Activated CD8-positive, alpha-beta memory T cell treated with anti-CD3 and anti-CD28 coated beads, Interleukin-2, amount 10 ng/mL, durations not matched to agents 7 days and 5 days (primary cell): Measurements from ENCODE around the gene ACACB. TPM values are rescaled to one million over a fixed set of nuclear protein-coding genes. Genes with fewer than 3 reads are reported as not detected.

ENCODE experiments used
- ATAC-seq: fragments of 150-1000 bp; cut with Tn5 transposase; one replicate; pipeline ENCODE4 v1.10.0; 2021; ENCODE audit warnings: moderate library complexity
- CTCF ChIA-PET: fragments of 350-600 bp; sonication (Branson Sonifier 250); formaldehyde crosslinking; loops from one replicate; lab custom pipeline; 2021; ENCODE audit warnings: antibody characterized with exemption; lab: Charles Lee
- DNase-seq: peaks from one replicate; pipeline ENCODE4 v3.0.0-alpha.2; 2020
- H3K27ac Mint-ChIP-seq: one replicate; pipeline ENCODE4 v1.8.0; 2021; ENCODE audit warnings: mild to moderate bottlenecking, mixed read lengths
- H3K27me3 Mint-ChIP-seq: one replicate; pipeline ENCODE4 v1.8.0; 2021; ENCODE audit warnings: mixed read lengths
- H3K36me3 Mint-ChIP-seq: one replicate; pipeline ENCODE4 v1.8.0; 2021; ENCODE audit warnings: mild to moderate bottlenecking, mixed read lengths
- H3K4me1 Mint-ChIP-seq: one replicate; pipeline ENCODE4 v1.8.0; 2021; ENCODE audit warnings: mixed read lengths
- H3K4me3 Mint-ChIP-seq: one replicate; pipeline ENCODE4 v1.8.0; 2021; ENCODE audit warnings: mild to moderate bottlenecking, moderate library complexity, mixed read lengths
- H3K9me3 Mint-ChIP-seq: one replicate; pipeline ENCODE4 v1.8.0; 2022; ENCODE audit warnings: low read depth, mixed read lengths
- total RNA-seq, 2 experiments: library from RNA; stranded (reverse); gene quantifications; one replicate each; pipeline ENCODE4 v1.2.3, GENCODE V29; 2021

The ACACB gene
- total RNA-seq, 2 experiments from 2014 or later, result 10.4 to 15.1 TPM

DNA sequence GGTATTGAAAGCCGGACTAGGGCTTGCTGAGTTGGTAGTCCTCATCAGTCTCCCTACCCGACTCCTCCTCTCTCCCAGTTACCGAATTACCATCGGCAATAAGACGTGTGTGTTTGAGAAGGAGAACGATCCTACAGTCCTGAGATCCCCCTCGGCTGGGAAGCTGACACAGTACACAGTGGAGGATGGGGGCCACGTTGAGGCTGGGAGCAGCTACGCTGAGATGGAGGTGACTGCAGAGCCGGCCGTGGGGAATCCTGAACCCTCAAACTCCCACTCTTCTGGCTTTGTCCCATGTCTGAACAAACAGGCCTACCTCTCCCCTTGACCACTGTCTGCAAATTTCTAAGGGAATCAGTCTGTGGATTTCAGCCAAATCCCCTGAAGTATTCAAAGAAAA lies 82.9 kb downstream of the ACACB start:
- DNase-seq, result no peak
- Mint-ChIP-seq H3K4me1 (no peaks in the 10 kb centered on the region), H3K4me3 (no peak overlapping the region), H3K27ac (no peak overlapping the region), H3K36me3 (peaks cover 10% of the 10 kb centered on the region), H3K27me3 (no peaks in the 10 kb centered on the region), H3K9me3 (no peaks in the 10 kb centered on the region)
- CTCF ChIA-PET, result no interaction called here
- ATAC-seq, result no peak

DNA sequence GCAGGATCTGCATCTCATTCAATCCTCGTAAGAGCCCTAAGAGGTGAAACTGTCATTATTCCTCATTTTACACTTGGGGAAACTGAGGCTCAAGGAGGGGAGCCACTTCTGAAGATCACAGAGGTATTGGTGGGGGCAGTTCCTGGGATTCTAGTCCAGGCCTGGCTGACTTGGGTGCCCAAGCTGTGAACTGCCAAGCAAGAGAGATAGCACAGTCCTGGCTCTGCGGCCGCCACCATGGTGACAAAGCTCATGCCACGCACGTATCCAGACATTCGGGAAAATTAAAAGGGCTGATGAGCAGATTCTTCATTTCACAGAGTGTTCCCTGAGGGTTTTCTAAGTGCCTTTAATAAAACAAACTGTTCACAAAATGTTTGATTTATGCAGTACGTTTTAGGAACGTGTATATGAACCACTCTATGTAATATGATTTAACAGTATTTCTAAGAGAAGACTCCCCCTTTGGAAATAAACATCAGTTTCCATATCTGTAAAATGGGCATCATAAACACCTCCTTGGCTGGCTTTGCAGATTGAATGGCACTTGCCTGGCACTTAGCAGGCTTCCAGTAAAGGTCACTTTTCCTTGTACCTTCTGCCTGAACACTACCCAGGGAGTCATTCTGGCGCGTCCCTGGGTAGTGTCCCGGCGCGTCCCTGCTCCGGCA lies 84.6 kb downstream of the ACACB start:
- DNase-seq (no peak), ATAC-seq (no peak)
- Mint-ChIP-seq H3K27me3 (no peaks in the 10 kb centered on the region), H3K36me3 (peaks cover 7% of the 10 kb centered on the region), H3K27ac (no peak overlapping the region), H3K4me1 (no peaks in the 10 kb centered on the region), H3K9me3 (no peaks in the 10 kb centered on the region), H3K4me3 (no peak overlapping the region)
- CTCF ChIA-PET, result no interaction called here

DNA sequence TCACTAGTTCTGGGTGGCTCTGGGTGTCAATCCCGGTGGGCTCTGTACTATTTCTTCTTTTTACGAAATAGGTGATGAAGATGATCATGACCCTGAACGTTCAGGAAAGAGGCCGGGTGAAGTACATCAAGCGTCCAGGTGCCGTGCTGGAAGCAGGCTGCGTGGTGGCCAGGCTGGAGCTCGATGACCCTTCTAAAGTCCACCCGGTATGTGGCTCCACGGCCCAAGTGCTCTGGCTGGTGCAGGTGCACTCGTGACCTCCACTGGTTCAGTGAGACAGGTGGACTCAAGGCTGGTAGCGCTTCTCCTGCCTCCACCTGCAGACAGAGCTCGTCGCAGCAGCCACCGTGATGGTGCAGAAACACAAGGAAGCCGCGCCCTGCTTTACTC lies 85.1 kb downstream of the ACACB start:
- Mint-ChIP-seq H3K36me3 (peaks cover 4% of the 10 kb centered on the region), H3K4me1 (no peaks in the 10 kb centered on the region), H3K9me3 (no peaks in the 10 kb centered on the region), H3K27me3 (no peaks in the 10 kb centered on the region), H3K27ac (no peak overlapping the region), H3K4me3 (no peak overlapping the region)
- CTCF ChIA-PET, result no interaction called here
- ATAC-seq (no peak), DNase-seq (no peak)

DNA sequence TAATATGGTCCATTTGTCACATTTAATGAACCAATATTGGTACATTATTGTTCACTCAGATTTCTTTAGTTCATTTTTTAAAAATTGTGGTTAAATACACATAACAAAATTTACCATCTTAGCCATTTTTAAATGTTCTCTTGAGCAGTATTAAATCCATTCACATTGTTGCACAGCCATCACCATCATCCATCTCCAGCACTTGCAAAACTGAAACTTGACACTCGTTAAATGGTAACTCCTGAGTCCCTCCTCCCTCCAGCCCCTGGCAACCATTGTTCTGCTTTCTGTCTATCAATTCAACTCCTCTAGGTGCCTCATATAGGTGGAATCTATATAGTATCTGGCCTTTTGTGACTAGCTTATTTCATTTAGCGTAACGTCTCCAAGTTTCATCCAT lies 86.4 kb downstream of the ACACB start:
- CTCF ChIA-PET, result no interaction called here

DNA sequence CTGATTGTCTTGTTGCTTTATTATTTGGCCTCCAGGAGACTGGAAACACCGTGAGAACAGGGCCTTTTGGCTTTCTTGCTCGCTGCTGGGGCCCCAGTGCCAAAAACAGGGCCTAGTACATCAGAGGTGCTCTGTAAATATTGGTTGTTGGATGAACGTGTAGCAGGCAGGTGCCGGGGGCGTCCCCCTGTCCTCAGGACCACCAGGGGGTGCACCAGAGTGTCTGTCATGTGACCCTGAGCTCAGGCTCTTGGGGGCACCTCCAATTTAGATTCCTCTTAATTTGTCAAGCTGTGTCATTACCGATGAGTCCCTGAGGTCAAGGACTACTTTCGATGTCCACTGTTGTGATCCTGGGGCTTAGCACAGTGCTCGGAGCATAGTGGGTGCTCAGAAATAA lies 87.1 kb downstream of the ACACB start:
- Mint-ChIP-seq H3K36me3 (peaks cover 5% of the 10 kb centered on the region), H3K27ac (no peak overlapping the region), H3K4me1 (no peaks in the 10 kb centered on the region), H3K27me3 (no peaks in the 10 kb centered on the region), H3K9me3 (no peaks in the 10 kb centered on the region), H3K4me3 (no peak overlapping the region)
- CTCF ChIA-PET, result no interaction called here
- DNase-seq (no peak), ATAC-seq (no peak)

More for the DNA sequence above, 86.4 kb downstream of the ACACB start:
- H3K4me3 Mint-ChIP-seq, result no peak overlapping the region
- H3K9me3 Mint-ChIP-seq, result no peaks in the 10 kb centered on the region
- H3K27ac Mint-ChIP-seq, result no peak overlapping the region
- ATAC-seq, result no peak
- peaks cover 3% of the 10 kb centered on the region for H3K36me3 Mint-ChIP-seq
- no peak for DNase-seq
- no peaks in the 10 kb centered on the region for H3K27me3 Mint-ChIP-seq
- H3K4me1 Mint-ChIP-seq, result no peaks in the 10 kb centered on the region

DNA sequence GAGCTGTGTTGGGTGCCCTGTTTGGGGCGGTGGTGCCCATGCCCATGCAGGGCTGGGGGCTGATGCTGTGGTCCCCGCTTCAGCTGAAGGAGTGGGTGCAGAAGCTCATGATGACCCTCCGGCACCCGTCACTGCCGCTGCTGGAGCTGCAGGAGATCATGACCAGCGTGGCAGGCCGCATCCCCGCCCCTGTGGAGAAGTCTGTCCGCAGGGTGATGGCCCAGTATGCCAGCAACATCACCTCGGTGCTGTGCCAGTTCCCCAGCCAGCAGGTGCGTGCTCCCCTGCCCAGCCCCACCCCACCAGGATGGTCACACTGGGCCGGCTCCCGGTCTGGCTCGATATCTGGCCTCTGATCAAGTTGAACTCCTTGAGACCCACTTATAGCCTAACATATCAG lies 92.7 kb downstream of the ACACB start:
- no peaks in the 10 kb centered on the region for H3K9me3 Mint-ChIP-seq
- no peaks in the 10 kb centered on the region for H3K4me1 Mint-ChIP-seq
- no peaks in the 10 kb centered on the region for H3K27me3 Mint-ChIP-seq
- H3K27ac Mint-ChIP-seq, result no peak overlapping the region
- H3K4me3 Mint-ChIP-seq, result no peak overlapping the region
- H3K36me3 Mint-ChIP-seq, result peaks cover 2% of the 10 kb centered on the region
- DNase-seq (no peak), ATAC-seq (no peak)
- CTCF ChIA-PET, result no interaction called here

DNA sequence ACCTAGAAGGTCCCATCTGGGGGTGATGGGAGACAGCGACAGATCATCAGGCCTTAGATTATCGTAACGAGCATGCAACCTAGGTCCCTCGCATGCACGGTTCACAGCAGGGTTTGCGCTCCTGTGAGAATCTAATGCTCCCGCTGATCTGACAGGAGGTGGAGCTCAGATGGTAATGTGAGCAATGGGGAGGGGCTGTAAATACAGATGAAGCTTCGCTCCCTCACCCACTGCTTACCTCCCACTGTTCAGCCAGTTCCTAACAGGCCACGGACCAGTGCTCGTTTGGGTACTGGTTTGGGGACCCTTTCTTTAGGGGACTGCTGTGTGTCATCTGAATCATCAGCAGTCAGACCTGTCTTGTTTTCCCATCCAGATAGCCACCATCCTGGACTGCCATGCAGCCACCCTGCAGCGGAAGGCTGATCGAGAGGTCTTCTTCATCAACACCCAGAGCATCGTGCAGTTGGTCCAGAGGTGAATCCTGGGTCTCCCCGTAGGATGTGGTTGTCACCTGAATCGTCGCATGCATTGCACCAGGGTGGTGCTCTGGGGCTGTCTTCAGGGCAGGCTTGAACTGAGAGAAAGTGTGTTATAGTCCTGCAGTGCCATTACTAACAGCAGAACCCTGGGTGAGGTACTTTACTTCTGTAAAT lies 96.2 kb downstream of the ACACB start:
- Mint-ChIP-seq H3K9me3 (no peaks in the 10 kb centered on the region), H3K27me3 (no peaks in the 10 kb centered on the region), H3K4me1 (no peaks in the 10 kb centered on the region), H3K36me3 (peaks cover 2% of the 10 kb centered on the region), H3K27ac (no peak overlapping the region), H3K4me3 (no peak overlapping the region)
- CTCF ChIA-PET, result no interaction called here
- no peak for ATAC-seq
- DNase-seq, result no peak

DNA sequence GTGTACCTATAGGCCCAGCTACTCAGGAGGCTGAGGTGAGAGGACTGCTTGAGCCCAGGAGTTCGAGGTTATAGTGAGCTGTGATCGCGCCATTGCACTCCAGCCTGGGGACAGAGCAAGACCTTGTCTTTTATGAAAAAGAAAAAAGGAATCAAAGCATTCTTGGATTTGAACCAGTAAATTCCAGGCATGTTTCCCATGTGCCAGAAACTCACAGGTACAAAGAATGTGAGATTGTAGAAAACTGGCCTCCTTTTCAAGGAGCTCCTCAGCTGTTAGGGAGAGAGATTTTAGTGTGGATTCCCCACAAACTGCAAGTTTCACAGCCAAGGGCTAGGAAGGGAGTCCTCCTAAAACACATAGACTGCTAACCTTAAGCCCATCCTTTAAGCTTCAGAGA lies 97.7 kb downstream of the ACACB start:
- ATAC-seq (no peak), DNase-seq (no peak)
- Mint-ChIP-seq H3K36me3 (no peaks in the 10 kb centered on the region), H3K27me3 (no peaks in the 10 kb centered on the region), H3K9me3 (no peaks in the 10 kb centered on the region), H3K27ac (no peak overlapping the region), H3K4me1 (no peaks in the 10 kb centered on the region), H3K4me3 (no peak overlapping the region)
- CTCF ChIA-PET, result no interaction called here

DNA sequence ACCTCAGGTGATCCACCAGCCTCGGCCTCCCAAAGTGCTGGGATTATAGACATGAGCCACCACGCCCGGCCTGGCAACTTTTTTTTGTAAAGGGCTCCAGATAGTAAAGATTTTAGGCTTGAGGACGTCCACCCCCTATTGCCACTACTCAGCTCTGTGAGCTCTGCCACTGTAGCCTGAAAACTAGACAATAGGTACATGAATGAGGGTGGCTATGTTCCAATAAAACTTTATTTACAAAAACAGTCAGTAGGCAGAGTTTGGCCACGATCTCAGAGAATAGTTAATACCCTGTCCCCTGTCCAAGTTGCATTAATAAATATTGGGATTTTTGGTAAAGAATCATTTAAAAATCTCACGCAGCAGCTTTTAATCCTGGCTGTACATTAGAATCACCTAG lies 102.6 kb downstream of the ACACB start:
- no peak overlapping the region for H3K27ac Mint-ChIP-seq
- ATAC-seq, result no peak
- DNase-seq, result no peak
- H3K27me3 Mint-ChIP-seq, result no peaks in the 10 kb centered on the region
- H3K9me3 Mint-ChIP-seq, result no peaks in the 10 kb centered on the region
- H3K4me3 Mint-ChIP-seq, result no peak overlapping the region
- CTCF ChIA-PET, result no interaction called here
- no peaks in the 10 kb centered on the region for H3K4me1 Mint-ChIP-seq
- H3K36me3 Mint-ChIP-seq, result no peaks in the 10 kb centered on the region

DNA sequence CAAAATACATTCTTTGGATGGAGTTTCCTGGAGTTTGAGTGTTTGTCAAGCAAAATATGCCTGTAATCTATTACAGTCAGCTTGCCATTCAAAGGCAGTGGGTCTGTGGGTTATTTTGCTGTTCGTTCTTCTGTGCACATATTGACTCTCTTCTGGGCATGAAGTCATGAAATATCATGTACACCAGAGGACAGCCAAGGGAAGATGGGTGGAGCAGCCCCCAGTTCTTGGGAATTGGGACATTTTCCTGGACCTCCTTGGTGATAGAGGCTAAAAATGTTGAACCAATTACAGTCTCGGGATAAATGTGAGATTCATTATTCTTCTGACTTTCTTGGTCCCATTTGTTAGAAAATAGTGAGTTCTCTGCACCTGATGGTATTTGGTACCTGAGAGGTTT lies 103.6 kb downstream of the ACACB start:
- Mint-ChIP-seq H3K4me3 (no peak overlapping the region), H3K27ac (no peak overlapping the region), H3K9me3 (no peaks in the 10 kb centered on the region), H3K36me3 (no peaks in the 10 kb centered on the region), H3K4me1 (no peaks in the 10 kb centered on the region), H3K27me3 (no peaks in the 10 kb centered on the region)
- CTCF ChIA-PET, result no interaction called here
- DNase-seq (no peak), ATAC-seq (no peak)

DNA sequence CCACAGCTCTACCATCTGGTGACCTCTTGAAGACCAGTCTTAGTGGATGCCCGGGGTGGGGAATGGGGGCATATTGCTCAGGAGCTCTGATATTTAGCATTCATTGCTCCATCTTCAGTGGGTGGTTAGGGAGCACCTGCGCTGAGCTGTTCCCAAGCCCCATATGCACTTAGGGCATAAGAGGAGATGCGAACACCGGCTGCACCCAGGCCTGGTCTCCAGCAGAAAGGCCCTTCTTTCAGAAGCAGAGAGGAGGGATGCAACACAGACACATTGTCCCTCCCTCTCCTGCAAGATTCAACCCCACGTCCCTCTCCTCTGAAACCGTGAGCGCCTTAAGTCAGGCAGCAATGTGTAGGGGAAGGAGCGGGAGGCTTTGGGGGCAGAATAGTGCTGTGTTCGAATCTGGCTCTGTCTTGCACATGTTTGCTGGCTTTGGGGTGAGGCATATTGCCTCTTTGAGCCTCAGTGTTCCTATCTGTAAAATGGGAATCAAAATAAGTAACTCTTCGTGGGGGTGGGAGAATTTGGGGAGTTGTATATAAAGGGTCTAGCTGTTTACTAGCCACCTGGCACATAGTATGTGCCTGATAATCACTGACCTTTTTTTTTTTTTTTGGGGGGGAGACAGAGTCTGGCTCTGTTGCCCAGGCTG lies 105.0 kb downstream of the ACACB start:
- no peak for ATAC-seq
- H3K4me3 Mint-ChIP-seq, result no peak overlapping the region
- H3K27me3 Mint-ChIP-seq, result no peaks in the 10 kb centered on the region
- CTCF ChIA-PET, result no interaction called here
- no peak for DNase-seq
- H3K9me3 Mint-ChIP-seq, result no peaks in the 10 kb centered on the region
- no peaks in the 10 kb centered on the region for H3K36me3 Mint-ChIP-seq
- H3K27ac Mint-ChIP-seq, result no peak overlapping the region
- no peaks in the 10 kb centered on the region for H3K4me1 Mint-ChIP-seq

DNA sequence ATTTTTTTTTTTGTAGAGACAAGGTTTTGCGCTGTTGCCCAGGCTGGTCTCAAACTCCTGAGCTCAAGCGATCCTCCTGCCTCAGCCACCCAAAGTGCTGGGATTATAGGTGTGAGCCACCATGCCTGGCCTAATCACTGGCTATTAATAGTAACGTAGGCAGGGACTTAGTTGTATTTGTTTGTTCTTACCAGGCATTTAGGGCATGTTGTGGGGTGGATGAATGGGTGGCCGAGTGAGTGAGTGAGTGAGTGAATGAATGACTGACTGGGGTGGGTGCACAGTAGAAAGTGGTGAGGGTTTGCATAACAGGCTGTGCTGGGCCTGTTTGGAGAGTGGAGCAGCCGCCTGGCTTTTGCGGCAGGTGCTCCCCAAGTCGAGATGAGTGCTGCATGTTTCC lies 105.7 kb downstream of the ACACB start:
- CTCF ChIA-PET, result no interaction called here
- H3K9me3 Mint-ChIP-seq, result no peaks in the 10 kb centered on the region
- no peak overlapping the region for H3K27ac Mint-ChIP-seq
- no peaks in the 10 kb centered on the region for H3K27me3 Mint-ChIP-seq
- H3K4me1 Mint-ChIP-seq, result no peaks in the 10 kb centered on the region
- ATAC-seq (no peak), DNase-seq (no peak)
- H3K4me3 Mint-ChIP-seq, result no peak overlapping the region
- no peaks in the 10 kb centered on the region for H3K36me3 Mint-ChIP-seq

DNA sequence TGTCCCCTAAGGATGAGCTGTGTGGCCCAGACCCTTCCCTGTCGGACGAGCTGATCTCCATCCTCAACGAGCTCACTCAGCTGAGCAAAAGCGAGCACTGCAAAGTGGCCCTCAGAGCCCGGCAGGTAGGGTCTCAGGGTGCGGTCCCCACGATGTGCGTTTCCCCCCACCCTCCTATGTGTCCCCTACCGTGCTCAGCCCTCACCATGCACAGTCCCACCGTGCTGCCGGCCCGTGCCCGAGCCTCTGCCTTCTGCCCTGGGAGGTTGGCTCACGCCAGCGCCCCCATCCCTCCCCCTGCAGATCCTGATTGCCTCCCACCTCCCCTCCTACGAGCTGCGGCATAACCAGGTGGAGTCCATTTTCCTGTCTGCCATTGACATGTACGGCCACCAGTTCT lies 106.1 kb downstream of the ACACB start:
- Mint-ChIP-seq H3K27me3 (no peaks in the 10 kb centered on the region), H3K4me3 (no peak overlapping the region), H3K4me1 (no peaks in the 10 kb centered on the region), H3K27ac (no peak overlapping the region), H3K36me3 (no peaks in the 10 kb centered on the region), H3K9me3 (no peaks in the 10 kb centered on the region)
- CTCF ChIA-PET, result no interaction called here
- DNase-seq (no peak), ATAC-seq (no peak)

DNA sequence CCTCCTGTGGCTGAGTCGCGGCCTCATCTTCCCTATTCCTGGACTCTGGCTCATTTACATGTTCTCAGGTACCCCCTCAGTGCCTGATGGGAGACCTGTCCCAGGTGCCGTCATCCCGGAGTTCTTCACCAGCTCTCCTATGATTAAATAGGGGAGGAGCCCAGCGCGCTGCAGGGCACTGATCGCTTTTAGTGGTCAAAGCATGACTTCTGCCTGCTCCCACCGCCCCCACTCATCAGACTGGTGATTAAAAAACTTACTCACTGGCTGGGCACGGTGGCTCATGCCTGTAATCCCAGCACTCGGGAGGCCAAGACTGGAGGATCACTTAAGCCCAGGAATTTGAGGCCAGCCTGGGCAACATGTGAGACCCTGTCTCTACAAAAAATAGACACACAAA lies 106.8 kb downstream of the ACACB start:
- no peaks in the 10 kb centered on the region for H3K36me3 Mint-ChIP-seq
- H3K27me3 Mint-ChIP-seq, result no peaks in the 10 kb centered on the region
- no peak overlapping the region for H3K27ac Mint-ChIP-seq
- no peaks in the 10 kb centered on the region for H3K9me3 Mint-ChIP-seq
- H3K4me1 Mint-ChIP-seq, result no peaks in the 10 kb centered on the region
- DNase-seq (no peak), ATAC-seq (no peak)
- no peak overlapping the region for H3K4me3 Mint-ChIP-seq
- CTCF ChIA-PET, result no interaction called here
